ENCODE measurements around the gene KRIT1.
"Not testable (repeated sequence)": the region's sequence is repeated elsewhere in the genome, so short reads cannot be mapped to it uniquely, and the experiment has no call there.

Gene KRIT1

DNA sequence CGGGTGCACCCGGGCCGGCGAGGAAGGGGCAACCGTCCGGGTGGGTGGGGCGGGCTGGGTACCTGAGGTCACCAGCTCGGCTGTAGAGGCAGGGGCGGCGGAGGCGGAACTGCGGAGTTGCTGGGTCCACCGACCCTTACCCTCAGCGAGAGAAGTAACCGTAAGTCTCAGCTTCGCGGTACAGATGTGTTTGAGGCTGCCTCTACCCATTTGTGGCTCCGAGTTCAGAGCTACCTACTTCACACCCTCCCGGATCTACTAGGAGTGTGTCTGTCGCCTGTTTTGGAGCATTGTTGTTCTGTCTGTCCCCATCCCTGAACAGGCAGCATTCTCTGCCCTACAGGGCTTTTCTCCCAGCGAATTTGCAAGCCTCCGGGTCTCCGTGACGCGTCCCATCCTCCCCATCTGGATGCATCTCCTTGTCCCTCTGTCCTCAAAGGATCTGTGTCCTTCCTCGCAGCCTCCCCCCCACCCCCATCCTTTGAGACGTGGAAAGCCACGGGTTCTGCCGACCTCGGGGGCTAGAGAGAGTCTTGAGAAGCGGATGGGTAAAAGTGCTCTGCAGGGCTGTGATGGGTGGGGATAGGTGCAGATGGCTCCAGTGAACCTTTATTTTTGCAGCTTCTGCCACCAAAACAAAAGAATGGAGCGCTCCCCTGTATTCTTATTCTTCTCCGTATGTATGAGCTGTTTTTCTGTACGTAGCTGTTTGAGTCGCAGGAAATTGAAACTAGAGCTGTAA lies 817 bp upstream of the KRIT1 start:
- DNase-seq = peak; percentile 62

DNA sequence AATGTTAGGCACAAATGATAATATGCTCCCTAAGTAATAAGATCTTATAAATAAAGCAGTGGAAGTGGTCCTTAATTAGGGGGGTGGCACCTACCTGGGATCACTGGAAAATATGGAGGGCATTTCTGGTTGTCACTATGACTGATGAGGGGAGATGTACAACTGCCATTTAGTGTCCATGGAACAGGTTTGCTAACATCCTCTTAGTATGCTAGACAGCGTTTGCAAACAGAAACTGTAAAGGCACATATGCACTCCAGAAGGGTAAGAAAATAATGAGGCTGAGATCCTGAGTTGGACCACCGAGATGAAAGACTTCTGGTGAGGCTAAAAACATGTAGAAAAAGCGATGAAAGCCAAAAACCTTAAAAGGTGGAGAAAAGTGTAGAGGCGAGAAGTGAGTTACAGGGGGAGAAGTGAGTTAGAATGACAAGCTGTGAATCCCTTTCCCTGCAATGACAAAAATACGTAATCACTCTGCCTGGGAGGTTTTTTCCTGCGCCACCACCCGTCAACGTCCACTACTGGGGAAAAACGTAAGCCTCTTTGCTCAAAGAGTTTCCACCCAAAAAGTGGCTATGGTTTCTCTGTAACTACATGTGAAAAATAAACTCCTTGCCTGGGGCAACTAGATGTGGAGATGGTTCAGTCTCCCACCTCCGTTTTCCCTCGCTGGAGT lies 767 bp downstream of the KRIT1 start:
- no peak for DNase-seq

DNA sequence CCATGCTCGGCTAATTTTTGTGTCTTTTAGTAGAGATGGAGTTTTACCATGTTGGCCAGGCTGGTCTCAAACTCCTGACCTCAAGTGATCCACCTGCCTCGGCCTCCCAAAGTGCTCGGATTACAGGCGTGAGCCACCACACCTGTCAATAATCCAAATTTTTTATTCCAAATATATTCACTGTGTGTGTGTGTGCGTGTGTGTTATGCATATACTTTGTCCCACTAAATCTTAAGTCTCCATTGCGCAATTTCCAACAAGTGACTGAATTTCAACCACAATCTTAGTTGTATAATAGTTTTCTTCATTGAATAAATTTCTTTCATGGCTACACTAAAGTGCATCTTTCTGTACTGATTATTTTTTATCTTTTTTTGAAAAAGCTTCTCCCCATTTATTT lies 2.7 kb downstream of the KRIT1 start:
- DNase-seq = no peak

DNA sequence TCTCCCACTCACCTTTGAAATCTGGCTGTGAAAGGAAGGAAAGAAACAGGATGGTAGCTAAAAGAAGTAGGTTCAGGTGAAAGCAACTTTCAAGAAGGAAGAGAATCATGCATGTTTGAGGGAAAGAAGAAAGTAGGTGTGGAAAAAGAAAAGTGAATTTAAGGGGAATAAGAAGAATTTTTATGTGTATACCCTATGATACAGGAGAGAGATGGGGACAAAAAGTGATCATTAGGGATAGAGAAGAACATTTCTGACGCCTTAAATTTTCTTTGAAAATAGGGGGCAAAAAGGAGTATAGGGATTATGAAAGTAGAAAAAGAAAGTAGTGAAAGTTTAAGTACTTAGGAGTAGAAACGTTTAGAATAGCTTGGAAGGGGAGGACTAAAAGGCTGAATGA lies 15.2 kb downstream of the KRIT1 start:
- no peak for DNase-seq

DNA sequence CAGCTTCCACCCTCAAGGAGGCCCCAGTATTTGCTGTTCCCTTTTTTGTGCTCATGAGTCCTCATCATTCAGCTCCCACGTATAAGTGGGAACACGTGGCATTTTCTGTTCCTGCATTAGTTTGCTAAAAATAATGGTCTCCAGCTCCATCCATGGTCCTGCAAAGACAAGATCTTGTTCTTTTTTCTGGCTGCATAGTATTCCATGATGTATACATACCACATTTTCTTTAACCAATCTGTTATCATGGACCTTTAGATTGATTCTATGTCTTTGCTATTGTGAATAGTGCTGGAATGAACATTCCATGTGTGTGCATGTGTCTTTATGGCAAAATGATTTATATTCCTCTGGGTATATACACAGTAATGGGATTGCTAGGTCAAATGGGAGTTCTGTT lies 17.0 kb downstream of the KRIT1 start:
- no peak for DNase-seq

DNA sequence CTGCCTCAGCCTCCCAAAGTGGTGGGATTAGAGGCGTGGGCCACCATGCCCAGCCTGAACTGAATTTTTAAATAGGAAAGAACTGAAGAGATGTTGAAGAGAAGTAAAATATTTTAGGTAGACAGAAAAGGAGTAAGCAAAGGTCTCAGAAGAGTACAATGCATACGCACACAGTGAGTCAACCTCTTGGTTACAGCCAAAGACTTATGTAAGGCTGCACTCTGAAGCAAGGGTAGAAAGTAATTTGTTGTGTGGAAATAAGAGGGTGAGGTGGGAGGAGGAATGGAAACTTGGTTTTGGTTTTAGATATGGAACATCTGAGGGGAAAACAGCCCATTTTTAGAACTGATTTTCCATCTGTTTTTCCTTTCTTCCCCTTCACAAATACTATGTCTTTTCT lies 17.6 kb downstream of the KRIT1 start:
- no peak for DNase-seq

DNA sequence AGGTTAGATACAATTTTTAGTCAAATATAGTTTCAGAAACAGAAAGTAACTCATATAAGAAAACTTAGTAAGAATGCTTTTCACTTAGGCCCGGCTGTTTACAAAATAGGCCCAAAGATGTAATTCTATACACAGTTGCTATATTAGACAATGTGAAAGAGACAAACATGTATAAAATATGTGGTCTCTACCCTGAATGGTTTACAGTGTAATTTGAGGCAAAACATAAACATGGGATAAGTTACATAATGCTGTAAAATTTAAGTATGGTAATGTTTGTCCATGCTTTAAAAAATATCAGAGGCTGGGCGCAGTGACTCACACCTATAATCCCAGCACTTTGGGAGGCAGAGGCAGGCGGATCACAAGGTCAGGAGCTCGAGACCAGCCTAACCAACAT lies 18.7 kb downstream of the KRIT1 start:
- DNase-seq = no peak

DNA sequence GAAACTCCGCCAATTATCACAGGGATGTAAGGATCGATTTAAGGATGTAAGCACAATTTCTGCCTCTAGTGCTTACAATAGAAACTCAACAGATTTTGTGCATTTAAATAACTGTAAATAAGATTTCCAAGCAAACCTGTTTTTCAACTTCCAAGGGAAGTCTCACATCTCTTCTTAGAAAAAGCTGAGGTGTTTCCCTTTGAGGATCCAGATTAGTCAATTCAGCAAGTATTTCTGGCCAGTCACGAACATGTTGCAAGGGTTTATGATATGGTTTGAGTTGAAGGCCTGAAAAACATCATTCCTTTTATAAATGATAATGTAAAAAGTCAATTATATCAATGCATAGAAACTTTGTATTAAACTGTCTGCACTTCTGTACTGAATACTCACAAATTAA lies 23.9 kb downstream of the KRIT1 start:
- no peak for DNase-seq

DNA sequence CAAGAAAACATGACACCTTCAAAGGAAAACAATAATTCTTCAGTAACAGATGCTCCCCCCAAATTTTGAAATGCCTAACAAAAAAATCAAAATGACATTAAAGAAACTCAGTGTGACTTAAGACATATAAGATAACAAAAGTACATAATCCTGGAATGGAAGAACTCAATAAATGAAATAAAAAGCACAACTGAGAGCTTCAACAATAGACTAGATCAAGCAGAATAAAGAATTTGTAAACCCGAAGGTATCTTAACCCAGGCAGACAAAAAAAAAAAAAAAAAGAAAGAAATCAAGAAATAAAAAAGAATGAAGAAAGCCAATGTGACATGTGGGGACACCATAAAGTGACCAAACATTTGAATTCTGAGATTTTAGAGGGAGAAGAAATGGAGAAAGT lies 39.0 kb downstream of the KRIT1 start:
- no peak for DNase-seq

DNA sequence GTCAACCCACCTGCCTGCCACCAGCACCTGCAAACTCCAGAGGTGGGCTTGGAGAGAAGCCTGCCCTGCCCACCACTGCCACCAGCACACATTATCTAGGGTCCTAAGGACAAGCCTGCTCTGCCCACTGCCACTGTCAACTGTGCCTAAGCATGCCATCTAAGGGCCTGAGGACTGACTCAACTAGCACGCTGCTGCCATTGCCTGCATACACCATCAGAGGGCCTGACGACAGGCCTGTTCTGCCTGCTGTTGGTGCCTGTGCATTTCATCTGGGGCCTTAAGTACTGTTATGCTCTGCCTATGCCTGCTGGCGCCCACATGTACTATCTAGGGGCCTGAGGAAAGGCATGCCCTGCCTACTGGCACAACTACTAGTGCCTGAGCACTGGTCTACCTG lies 39.7 kb downstream of the KRIT1 start:
- no peak for DNase-seq

DNA sequence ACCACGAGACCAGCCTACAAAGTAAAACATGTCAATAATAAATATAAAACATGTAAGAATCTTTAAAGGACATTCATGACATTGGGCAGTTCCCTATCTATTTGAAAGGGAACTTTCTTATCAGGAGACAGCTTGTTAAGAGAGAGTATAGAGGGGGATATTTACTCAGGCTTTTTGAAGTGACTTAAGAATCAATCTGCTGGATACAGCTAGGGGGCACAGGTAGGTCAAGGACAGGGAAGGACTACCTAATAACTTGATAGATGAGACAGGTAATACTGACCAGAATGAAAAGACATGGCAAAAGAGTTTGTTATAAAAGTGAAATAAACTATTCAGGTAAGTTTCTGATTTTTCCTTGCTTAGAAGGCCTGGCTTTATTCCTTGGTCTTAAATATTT lies 44.9 kb downstream of the KRIT1 start:
- DNase-seq = no peak

DNA sequence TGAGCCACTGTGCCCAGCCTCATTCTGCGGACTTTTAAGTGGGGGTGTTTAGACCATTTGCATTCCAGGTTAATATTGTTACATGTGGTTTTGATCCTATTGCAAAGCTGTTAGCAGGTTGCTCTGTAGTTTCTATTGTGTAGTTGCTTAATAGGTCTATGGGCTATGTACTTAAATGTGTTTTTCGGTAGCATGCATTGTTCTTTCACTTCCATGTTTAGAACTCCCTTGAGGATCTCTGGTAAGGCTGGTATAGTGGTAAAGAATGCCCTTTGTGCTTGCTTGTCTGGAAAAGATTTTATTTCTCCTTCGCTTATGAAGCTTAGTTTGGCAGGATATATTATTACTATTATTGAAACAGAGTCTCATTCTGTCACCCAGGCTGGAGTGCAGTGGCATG lies 53.4 kb downstream of the KRIT1 start:
- no peak for DNase-seq

DNA sequence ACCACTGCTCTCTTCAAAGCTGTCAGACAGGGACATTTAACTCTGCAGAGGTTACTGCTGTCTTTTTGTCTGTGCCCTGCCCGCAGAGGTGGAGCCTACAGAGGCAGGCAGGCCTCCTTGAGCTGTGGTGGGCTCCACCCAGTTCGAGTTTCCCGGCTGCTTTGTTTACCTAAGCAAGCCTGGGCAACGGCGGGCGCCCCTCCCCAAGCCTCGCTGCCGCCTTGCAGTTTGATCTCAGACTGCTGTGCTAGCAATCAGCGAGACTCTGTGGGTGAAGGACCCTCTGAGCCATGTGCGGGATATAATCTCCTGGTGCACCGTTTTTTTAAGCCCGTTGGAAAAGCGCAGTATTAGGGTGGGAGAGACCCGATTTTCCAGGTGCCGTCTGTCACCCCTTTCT lies 56.5 kb downstream of the KRIT1 start:
- not testable (repeated sequence) for DNase-seq

DNA sequence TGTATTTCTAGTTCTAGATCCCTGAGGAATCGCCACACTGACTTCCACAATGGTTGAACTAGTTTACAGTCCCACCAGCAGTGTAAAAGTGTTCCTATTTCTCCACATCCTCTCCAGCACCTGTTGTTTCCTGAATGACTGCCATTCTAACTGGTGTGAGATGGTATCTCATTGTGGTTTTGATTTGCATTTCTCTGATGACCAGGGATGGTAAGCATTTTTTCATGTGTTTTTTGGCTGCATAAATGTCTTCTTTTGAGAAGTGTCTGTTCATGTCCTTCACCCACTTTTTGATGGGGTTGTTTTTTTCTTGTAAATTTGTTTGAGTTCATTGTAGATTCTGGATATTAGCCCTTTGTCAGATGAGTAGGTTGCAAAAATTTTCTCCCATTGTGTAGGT lies 61.4 kb downstream of the KRIT1 start:
- not testable (repeated sequence) for DNase-seq

DNA sequence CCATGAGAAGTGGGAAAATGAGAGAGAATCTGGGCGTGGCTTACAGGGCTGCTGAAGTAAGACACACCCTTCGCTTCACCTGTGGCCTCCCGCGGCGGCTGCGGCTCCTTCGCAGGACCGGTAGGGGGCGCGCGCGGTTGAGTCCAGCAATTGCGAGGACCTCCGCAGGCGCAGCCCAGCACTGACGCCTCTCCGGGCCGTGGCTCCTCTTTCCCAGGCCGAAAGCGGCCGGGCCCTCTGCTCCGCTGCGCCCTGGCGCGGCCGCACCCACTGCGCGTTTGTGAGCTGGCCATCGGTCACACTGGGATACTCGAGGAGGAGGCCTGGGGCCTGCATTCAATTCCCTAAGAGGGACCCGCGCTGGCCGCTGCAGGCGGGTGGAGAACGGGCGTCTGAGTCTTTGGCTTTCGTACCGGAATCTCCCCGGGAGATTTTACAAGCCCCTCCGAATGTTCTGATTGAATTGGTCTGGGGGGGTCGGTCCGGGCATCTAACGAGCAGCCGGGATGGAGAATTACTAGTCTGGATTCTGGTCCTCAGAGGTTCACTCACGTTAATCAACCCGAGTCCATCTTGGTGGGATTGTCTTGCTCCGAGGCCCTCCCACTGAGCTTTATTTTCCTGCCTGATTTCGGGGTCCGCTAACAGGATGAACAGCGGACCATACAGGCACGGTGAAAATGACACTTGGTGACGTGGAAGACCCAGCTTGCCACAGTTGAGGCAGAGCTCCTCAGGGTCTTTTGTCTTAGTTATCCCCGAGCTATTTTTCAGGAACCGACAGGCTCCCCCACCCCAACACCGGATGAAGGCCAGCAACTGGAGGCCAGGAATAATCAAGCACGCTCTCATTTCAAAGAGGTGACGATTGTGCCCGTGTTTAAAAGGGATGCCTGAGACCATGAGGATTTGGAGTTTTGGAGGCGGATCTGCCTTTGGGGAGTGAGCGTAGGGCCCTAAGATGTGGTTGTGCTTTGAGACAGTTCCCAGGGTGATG lies 66.5 kb downstream of the KRIT1 start, which contains the start of gene LRRD1:
LRRD1 (minus strand) TSS at position 215 of the 997 bp plus-strand sequence. CDS start 13,940 bp downstream, outside the sequence.
- peak; percentile 98 for DNase-seq

DNA sequence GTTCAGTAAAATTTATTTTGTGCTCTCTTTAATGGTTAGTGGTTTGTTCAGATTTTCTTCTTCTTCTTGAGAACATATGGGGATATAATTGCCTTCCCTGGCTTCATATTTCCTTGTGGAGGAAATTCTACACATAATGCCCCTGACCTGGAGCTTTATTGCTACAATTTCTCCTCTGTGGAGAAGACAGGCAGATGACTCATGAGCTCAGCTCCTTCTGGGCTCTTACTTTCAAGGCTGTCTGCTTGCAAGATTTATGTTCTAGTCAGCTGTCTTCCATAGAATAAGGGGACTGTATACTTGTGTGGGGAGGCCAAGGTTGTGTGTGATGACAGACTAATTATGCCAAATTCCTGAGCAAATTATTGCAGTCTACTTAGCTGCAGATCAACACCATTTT lies 68.4 kb downstream of the KRIT1 start:
- no peak for DNase-seq

DNA sequence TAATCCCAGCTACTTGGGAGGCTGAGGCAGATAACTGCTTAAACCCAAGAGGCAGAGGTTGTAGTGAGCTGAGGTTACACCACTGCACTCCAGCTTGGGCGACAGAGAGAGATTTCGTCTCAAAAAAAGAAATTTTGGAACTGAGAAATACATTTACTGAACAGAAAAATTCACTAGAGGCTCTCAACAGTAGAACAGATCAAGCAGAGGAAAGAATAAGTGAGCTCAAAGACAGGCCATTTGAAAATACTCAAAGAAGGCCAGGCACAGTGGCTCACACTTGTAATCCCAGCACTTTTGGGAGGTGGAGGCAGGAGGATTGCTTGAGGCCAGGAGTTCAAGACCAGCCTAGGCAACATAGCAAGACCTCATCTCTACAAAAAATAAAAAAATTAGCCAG lies 76.2 kb downstream of the KRIT1 start:
- DNase-seq = not testable (repeated sequence)

DNA sequence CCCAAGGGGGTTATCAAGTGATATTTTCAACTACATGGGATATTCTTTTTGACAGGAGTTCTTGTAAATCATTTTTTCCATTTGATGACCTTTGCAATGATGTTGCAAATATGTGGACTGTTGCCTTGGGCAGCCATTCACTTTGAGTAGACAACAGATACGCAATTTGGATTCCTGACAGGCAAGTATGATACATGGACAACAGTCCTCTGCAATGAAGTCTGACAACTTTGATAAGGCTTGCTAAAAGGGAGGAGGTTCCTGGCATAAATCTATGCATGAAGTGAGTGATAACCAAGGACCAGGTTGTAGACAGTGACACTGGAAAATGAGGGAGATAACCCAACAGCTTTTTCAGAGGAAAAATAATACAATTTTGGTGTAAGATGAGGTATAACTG lies 84.4 kb downstream of the KRIT1 start:
- no peak for DNase-seq

DNA sequence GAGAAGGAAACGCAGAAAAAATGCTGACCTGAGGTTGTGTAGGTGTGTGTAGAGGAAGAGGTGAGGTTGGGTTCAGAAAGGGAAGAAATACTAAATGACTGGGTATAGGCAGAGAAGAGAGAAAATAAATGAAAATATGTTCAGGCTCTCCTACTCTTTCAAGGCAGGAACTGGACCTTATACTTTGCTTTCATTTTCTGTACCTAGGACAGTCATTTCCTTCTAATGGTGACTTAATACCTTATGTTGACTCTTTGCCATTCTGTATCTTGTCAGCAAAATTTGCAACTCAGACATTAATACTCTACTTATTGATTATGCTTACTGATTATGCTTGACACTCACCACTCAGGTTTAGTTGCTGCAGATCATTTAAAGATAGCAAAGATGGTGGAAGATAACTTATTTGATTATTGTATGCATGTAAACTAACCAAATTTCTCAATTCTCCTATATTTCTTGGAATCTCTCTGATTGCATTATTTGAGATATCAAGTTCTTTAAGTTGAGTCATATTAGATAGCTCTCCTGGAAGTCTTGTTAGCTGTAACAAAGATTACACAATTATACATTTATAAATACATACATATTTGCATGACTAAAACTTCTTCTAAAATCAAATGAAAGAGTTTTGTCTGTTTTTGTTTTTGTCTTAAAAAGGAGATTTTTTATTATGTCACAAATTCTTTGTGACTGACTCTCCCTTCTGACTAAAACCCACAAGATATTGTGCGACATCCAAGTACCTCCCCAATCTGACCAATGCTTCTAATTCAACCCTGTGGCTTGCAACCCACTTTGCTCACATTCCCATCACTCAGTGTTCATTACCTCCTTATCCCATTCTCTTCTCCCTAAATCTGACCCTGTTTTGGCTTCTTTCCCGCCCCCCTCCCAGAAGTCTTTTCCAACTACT lies 86.8 kb downstream of the KRIT1 start:
- DNase-seq = no peak

DNA sequence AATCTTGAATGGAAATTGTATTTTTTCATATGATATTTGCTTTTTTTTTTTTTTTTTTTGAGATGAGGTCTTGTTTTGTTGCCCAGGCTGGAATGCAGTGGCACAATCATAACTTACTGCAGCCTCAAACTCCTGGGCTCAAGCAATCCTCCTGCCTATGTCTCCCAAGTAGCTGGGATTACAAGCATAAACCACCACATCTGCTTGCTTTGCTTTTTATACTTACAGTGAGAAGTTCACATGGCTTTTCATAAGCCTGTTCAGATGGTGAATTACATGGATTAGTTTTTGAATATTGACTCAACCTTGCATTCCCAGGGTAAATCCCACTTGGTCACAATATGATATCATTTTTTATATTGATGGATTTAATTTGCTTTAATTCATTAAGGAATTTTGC lies 88.7 kb downstream of the KRIT1 start:
- DNase-seq = no peak

DNA sequence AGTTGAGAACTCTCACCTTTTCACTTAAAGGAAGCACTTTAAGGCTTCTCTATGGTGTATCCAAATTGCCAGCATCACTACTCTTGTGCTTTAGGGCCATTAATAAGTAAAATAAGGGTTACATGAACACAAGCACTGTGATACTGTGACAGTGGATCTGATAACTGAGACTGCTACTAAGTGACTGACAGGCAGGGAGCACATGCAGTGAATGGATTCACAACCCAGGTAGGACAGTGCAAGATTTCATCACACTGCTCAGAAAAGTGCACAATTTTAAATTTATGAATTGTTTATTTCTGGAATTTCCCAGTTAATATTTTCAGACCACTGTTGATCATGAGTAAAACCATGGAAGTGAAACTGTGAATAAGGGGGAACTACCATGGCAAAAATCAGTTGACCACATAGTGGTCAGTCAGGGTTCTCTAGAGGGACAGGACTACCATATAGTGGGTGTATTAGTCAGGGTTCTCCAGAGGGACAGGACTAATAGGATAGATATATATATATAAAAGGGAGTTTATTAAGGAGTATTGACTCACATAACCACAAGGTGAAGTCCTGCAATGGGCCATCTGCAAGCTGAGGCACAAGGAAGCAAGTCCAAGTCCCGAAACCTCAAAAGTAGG lies 90.5 kb downstream of the KRIT1 start:
- DNase-seq = no peak
